SK-N-MC (cell line): ENCODE measurements around the gene ZNF415.

Source experiments
- EZH2 ChIP-seq: fragments of 200-600 bp; sonication (generic); IDR thresholded peaks from one replicate; pipeline ENCODE4 v1.6.1; 2017; ENCODE audit warnings: antibody characterized with exemption
- POLR2AphosphoS5 ChIP-seq: IDR thresholded peaks from 2 replicates; pipeline ENCODE4 v1.6.1; 2012; ENCODE audit warnings: mild to moderate bottlenecking, low read depth, low read length, borderline replicate concordance

GRCh38 chr19:53109527-53109926 lies 23.2 kb downstream of the ZNF415 start:
- no peak for TF ChIP-seq EZH2
- no peak for TF ChIP-seq POLR2AphosphoS5
